Lower leg skin (tissue), 4 donors: ENCODE measurements around the gene CCR4. TPM values are rescaled to one million over a fixed set of nuclear protein-coding genes. Genes with fewer than 3 reads are reported as not detected.

Experiments
- DNase-seq, 2 donors: peaks; one replicate each; pipeline ENCODE4 v3.0.0-alpha.2; 2019; ENCODE audit warnings: low spot score in 2 of 2
- H3K4me3 ChIP-seq: fragments of 200-600 bp; sonication (generic); 2 replicates; pipeline ENCODE4 v1.5.1; 2017; ENCODE audit warnings: mild to moderate bottlenecking, low read depth; ENCODE audit not compliant: poor library complexity, severe bottlenecking
- POLR2A ChIP-seq, 2 donors: fragments of 450-650 bp; IDR thresholded peaks; one replicate each; pipeline ENCODE4 v1.6.1; 2016 to 2017; ENCODE audit warnings: antibody characterized with exemption in 2 of 2, mild to moderate bottlenecking in 1 of 2, moderate library complexity in 1 of 2
- WGBS, 2 donors: methylation state at CpG; one replicate each; pipeline ENCODE4 v1.1.5; 2018; 5-methylcytosine and 5-hydroxymethylcytosine counted together
- intact Hi-C: fragments of 100-400 bp; cut with DNase I; formaldehyde crosslinking; loops from one replicate; pipeline ENCODE4 v1.15.0; 2023; ENCODE audit warnings: low total_unique reads
- total RNA-seq, 4 donors: library from RNA; depleted of rRNA; stranded (reverse); fragments of >200 nt; gene quantifications; one replicate each; pipeline ENCODE4 v1.1.0, GENCODE V29; 2016
- TF ChIP-seq, protein P1 (sequence below), 3 donors: fragments of 450-650 bp; IDR thresholded peaks; one replicate each; pipeline ENCODE4 v1.5.1; 2016; ENCODE audit warnings: antibody characterized with exemption in 3 of 3, mild to moderate bottlenecking in 3 of 3, moderate library complexity in 2 of 3

The CCR4 gene
- total RNA-seq, 4 donors from 2014 or later = 0.23 to 0.69 (median 0.42) TPM

DNA sequence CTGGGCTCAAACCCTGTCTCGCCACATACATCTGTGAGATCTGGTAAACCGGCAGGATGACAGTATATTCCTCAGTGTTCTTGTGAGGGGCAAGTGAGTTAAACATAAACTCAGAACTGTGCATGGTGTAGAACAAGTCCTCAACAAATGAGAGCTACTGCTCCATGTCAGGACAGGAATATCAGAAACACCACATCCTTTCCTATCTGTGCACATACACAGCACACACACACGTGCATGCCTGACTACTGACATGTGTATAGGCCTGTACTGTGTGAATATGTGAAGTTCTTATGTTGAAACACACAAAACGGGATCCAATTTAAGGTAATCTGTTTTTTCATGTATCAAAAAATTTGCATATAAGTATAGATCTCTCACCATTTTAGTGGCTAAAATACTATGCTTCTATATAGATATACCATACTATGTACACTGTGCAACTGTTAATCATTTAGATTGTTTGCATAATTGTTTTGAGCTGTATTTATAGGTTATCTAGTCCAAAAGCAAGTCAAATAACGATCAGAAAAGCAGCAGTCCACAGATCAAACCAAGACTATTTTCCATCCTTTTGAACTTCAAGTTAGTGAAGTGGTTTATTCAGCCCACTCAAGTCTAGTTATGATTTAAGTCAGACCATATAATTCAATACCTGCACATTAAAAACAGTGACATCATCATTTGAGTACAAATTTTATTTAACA is 44.8 kb downstream of the CCR4 start:
- intact Hi-C loops = no loop called here
- TF ChIP-seq, protein P1, sequence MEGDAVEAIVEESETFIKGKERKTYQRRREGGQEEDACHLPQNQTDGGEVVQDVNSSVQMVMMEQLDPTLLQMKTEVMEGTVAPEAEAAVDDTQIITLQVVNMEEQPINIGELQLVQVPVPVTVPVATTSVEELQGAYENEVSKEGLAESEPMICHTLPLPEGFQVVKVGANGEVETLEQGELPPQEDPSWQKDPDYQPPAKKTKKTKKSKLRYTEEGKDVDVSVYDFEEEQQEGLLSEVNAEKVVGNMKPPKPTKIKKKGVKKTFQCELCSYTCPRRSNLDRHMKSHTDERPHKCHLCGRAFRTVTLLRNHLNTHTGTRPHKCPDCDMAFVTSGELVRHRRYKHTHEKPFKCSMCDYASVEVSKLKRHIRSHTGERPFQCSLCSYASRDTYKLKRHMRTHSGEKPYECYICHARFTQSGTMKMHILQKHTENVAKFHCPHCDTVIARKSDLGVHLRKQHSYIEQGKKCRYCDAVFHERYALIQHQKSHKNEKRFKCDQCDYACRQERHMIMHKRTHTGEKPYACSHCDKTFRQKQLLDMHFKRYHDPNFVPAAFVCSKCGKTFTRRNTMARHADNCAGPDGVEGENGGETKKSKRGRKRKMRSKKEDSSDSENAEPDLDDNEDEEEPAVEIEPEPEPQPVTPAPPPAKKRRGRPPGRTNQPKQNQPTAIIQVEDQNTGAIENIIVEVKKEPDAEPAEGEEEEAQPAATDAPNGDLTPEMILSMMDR (IDR thresholded peaks at IDR 0.05) = no peak
- TF ChIP-seq POLR2A (IDR thresholded peaks at IDR 0.05) = no peak
- no peak overlapping the region for H3K4me3 ChIP-seq
- DNase-seq = peak in 1 of 2 donors; percentile 8
- 80 to 82% methylated on average over 5 of the region's 5 CpGs for WGBS, 2 donors

DNA sequence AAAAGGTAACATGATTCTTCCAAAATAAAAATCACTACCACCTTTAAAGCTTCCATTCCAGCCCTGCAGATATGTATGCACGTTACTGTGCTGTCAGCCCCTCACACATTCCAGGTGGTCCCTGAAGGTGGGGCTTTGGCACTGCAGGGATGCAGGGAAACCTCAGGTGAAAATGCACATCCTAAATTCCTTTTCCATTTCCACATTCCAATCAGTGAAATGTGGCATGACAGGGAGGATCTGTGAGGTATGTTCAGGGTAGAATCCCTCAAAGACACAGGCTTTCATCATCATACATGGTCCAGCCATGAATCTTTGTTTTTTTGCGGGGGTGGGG is 45.3 kb downstream of the CCR4 start:
- WGBS, 2 donors = 84 to 89% methylated on average over 2 of the region's 2 CpGs
- no peak for DNase-seq
- H3K4me3 ChIP-seq = no peak overlapping the region
- intact Hi-C loops = no loop called here
- TF ChIP-seq, protein P1 (IDR thresholded peaks at IDR 0.05) = no peak
- TF ChIP-seq POLR2A (IDR thresholded peaks at IDR 0.05) = no peak

DNA sequence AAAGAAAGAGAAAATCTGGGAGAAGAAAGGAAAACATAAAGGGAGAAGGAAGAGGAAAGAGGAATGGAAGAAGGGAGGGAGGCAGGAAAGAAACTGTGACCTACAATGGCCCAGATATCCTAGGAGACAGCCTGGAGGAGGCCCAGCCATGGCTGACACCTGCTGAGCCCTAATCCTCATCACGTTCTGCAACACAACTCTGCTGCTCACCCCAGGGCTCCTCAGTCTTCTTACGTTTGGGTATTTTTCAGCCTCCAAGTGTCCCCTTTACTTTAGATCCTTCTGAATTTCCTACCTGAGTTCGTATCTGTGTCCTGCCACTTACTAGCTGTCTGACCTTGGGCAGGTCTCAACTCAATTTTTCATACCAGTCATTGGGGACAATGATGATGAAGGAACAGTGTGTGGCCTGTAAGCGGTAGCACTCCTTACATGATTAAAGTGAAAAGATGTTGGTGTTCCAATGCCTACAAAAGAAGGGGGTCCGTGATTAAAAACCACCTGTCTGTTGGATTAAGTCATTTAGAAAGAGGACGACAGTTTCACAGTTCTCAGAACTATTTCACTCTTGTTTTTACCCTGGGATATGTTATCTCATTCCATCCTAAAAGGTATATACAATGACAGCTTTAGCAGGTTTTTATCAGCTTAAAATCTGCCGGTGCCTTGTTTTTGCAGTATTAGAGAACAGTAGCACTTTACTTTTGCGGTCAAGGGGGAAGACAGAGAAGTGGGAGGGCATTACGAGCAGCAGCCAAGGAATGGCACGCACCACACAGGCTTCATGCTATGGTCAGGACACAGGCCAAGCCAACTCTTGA is 47.4 kb downstream of the CCR4 start:
- intact Hi-C loops = no loop called here

DNA sequence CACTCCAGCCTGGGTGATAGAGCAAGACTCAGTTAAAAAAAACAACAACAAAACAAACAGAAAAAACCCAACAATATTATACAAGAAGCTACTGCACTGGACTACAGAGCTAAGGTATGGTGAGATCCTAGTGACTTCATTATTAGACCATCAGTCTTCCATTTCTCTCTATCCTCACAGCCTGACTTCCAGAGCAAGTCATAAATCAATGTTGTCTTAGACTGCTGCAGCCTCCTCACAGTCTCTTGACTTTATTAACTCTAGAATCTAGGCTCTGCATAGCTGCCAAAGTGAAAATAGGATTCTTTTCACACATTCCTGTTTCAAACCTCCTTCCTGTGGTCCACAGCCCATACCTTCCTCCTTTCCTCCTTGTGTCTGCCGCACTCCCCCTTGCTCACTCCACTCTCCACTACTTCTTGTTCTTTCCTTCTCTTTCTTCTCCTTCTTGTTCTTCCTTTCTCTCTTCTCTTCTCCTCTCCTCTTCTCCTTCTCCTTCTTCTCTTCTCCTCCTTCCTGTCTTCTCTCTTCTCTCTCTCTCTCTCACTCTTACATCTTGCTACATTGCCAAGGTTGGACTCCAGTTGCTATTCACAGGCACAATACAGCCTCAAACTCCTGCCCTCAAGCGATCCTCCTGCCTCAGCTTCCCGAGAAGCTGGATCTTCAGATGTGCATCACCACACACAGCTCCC is 49.4 kb downstream of the CCR4 start:
- WGBS, 2 donors = 95 to 96% methylated on average over 3 of the region's 3 CpGs
- no peak for DNase-seq
- H3K4me3 ChIP-seq = no peak overlapping the region
- intact Hi-C loops = no loop called here
- TF ChIP-seq, protein P1 (IDR thresholded peaks at IDR 0.05) = no peak

More for the DNA sequence above, 47.4 kb downstream of the CCR4 start:
- WGBS, 2 donors = 91 to 94% methylated on average over 10 of the region's 10 CpGs
- TF ChIP-seq, protein P1 (IDR thresholded peaks at IDR 0.05) = no peak
- TF ChIP-seq POLR2A (IDR thresholded peaks at IDR 0.05) = no peak
- DNase-seq = peak in 1 of 2 donors; percentile 8
- no peak overlapping the region for H3K4me3 ChIP-seq

DNA sequence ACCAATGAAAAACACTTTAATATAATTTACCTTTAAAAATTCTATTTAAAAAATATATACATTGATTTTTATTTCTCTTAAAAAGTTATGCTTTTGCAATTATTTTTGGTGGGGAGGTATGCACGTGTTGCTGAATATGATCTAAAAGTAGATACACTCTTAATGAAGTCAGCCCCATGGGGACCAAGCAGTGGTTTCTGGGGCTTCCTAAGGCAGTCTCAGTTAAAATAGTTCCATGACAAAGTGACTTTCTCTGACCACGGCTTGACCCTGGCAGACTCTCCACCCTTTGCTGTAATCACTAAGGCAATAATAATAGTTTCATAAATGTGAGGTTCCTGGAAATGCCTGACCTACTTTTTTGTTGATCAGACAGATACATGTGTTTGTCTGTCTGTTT is 50.4 kb downstream of the CCR4 start:
- DNase-seq = no peak
- 45 to 53% methylated on average over 2 of the region's 2 CpGs for WGBS, 2 donors
- H3K4me3 ChIP-seq = no peak overlapping the region
- TF ChIP-seq, protein P1 (IDR thresholded peaks at IDR 0.05) = no peak
- no peak for TF ChIP-seq POLR2A (IDR thresholded peaks at IDR 0.05)
- intact Hi-C loops = no loop called here
